HEK293 (cell line): ENCODE results near the gene DOK1.

ENCODE experiments used
- CTCF ChIA-PET: fragments of 350-600 bp; formaldehyde crosslinking; extraction: SDS; loops from one replicate; lab custom pipeline; 2021; ENCODE audit warnings: antibody characterized with exemption; lab: Yijun Ruan, JAX
- POLR2A ChIA-PET: fragments of 300-600 bp; formaldehyde crosslinking; extraction: SDS; loops from one replicate; lab custom pipeline; 2020; ENCODE audit warnings: antibody characterized with exemption, inconsistent platforms; lab: Yijun Ruan, JAX
- H3K27ac ChIP-seq: fragments of 200-500 bp; sonication (Bioruptor generic); 2 replicates; pipeline ENCODE4 v1.5.1; 2014; ENCODE audit warnings: low read depth, low read length, control low read depth, inconsistent platforms; ENCODE audit errors: extremely low read depth
- H3K36me3 ChIP-seq, 2 experiments: fragments of 200-500 bp in 1 of 2; sonication (Bioruptor generic) in 1 of 2; 1 replicate in 1 of 2; 2 replicates in 1 of 2; pipeline ENCODE4 v1.5.1; 2014 to 2017; ENCODE audit warnings: inconsistent platforms in 2 of 2, low read length in 2 of 2; ENCODE audit not compliant: control insufficient read depth in 2 of 2, insufficient read depth in 1 of 2
- H3K4me1 ChIP-seq: fragments of 200-500 bp; sonication (Bioruptor generic); 2 replicates; pipeline ENCODE4 v1.5.1; 2014; ENCODE audit warnings: mild to moderate bottlenecking, low read length, inconsistent platforms; ENCODE audit not compliant: control insufficient read depth, insufficient read depth
- H3K4me3 ChIP-seq: 2 replicates; pipeline ENCODE4 v1.5.1; 2011; ENCODE audit warnings: low read depth, mild to moderate bottlenecking, control low read depth, low read length, moderate library complexity
- H3K9me3 ChIP-seq: fragments of 200-500 bp; sonication (Bioruptor generic); 2 replicates; pipeline ENCODE4 v1.5.1; 2014; ENCODE audit warnings: low read depth, low read length, inconsistent platforms; ENCODE audit not compliant: control insufficient read depth, insufficient read depth
- GFI1B ChIP-seq: fragments of 450-650 bp; formaldehyde crosslinking; IDR thresholded peaks from 2 replicates; pipeline ENCODE4 v1.5.1; 2016; ENCODE audit warnings: missing biosample characterization, missing genetic modification characterization
- OVOL3 ChIP-seq: fragments of 450-650 bp; formaldehyde crosslinking; IDR thresholded peaks from 2 replicates; pipeline ENCODE4 v1.5.1; 2016; ENCODE audit warnings: missing biosample characterization, missing genetic modification characterization
- PRDM6 ChIP-seq: fragments of 450-650 bp; formaldehyde crosslinking; IDR thresholded peaks from 2 replicates; pipeline ENCODE4 v1.5.1; 2017; ENCODE audit warnings: missing biosample characterization, missing genetic modification characterization
- TRIM28 ChIP-seq: IDR thresholded peaks from 2 replicates; pipeline ENCODE4 v1.6.1; 2011; ENCODE audit warnings: low read length, control low read depth, borderline replicate concordance
- ZBTB21 ChIP-seq: fragments of 450-650 bp; formaldehyde crosslinking; IDR thresholded peaks from 2 replicates; pipeline ENCODE4 v1.5.1; 2017; ENCODE audit warnings: missing biosample characterization, missing genetic modification characterization
- ZBTB6 ChIP-seq: fragments of 450-650 bp; formaldehyde crosslinking; IDR thresholded peaks from 2 replicates; pipeline ENCODE4 v1.5.1; 2017; ENCODE audit warnings: missing biosample characterization, missing genetic modification characterization
- ZBTB7A ChIP-seq: fragments of 450-650 bp; formaldehyde crosslinking; IDR thresholded peaks from 2 replicates; pipeline ENCODE4 v1.5.1; 2016; ENCODE audit warnings: low read depth, missing biosample characterization, missing genetic modification characterization
- ZBTB8A ChIP-seq: fragments of 450-650 bp; formaldehyde crosslinking; IDR thresholded peaks from 2 replicates; pipeline ENCODE4 v1.5.1; 2016; ENCODE audit warnings: missing biosample characterization, missing genetic modification characterization
- ZFHX2 ChIP-seq: fragments of 450-650 bp; formaldehyde crosslinking; conservative IDR thresholded peaks from 2 replicates; pipeline ENCODE4 v1.5.1; 2016; ENCODE audit warnings: missing biosample characterization, missing genetic modification characterization
- ZNF112 ChIP-seq: fragments of 450-650 bp; formaldehyde crosslinking; IDR thresholded peaks from 2 replicates; pipeline ENCODE4 v1.5.0; 2017; ENCODE audit warnings: missing biosample characterization, missing genetic modification characterization
- ZNF133 ChIP-seq: fragments of 450-650 bp; formaldehyde crosslinking; IDR thresholded peaks from 2 replicates; pipeline ENCODE4 v1.5.1; 2016; ENCODE audit warnings: missing biosample characterization, missing genetic modification characterization
- ZNF239 ChIP-seq: fragments of 450-650 bp; formaldehyde crosslinking; IDR thresholded peaks from 2 replicates; pipeline ENCODE4 v1.5.1; 2016; ENCODE audit warnings: missing biosample characterization, missing genetic modification characterization
- ZNF366 ChIP-seq: fragments of 450-650 bp; formaldehyde crosslinking; conservative IDR thresholded peaks from 2 replicates; pipeline ENCODE4 v1.5.1; 2016; ENCODE audit warnings: missing biosample characterization, missing genetic modification characterization
- ZNF37A ChIP-seq: fragments of 450-650 bp; IDR thresholded peaks from 2 replicates; pipeline ENCODE4 v1.5.1; 2018; ENCODE audit warnings: missing biosample characterization, missing genetic modification characterization
- ZNF404 ChIP-seq: fragments of 450-650 bp; formaldehyde crosslinking; IDR thresholded peaks from 2 replicates; pipeline ENCODE4 v1.5.1; 2017; ENCODE audit warnings: missing biosample characterization, missing genetic modification characterization
- ZNF513 ChIP-seq: fragments of 450-650 bp; IDR thresholded peaks from 2 replicates; pipeline ENCODE4 v1.5.1; 2018; ENCODE audit warnings: missing biosample characterization, missing genetic modification characterization
- ZNF561 ChIP-seq: fragments of 450-650 bp; IDR thresholded peaks from 2 replicates; pipeline ENCODE4 v1.5.1; 2018; ENCODE audit warnings: missing biosample characterization, missing genetic modification characterization, borderline replicate concordance
- ZNF621 ChIP-seq: fragments of 450-650 bp; formaldehyde crosslinking; IDR thresholded peaks from 2 replicates; pipeline ENCODE4 v1.5.1; 2017; ENCODE audit warnings: missing biosample characterization, missing genetic modification characterization
- ZNF677 ChIP-seq: fragments of 450-650 bp; IDR thresholded peaks from 2 replicates; pipeline ENCODE4 v1.5.0; 2018; ENCODE audit warnings: missing biosample characterization, mild to moderate bottlenecking, missing genetic modification characterization, moderate library complexity
- ZNF701 ChIP-seq: fragments of 450-650 bp; formaldehyde crosslinking; IDR thresholded peaks from 2 replicates; pipeline ENCODE4 v1.5.1; 2016; ENCODE audit warnings: missing biosample characterization, missing genetic modification characterization
- ZNF791 ChIP-seq: fragments of 450-650 bp; formaldehyde crosslinking; IDR thresholded peaks from 2 replicates; pipeline ENCODE4 v1.5.1; 2016; ENCODE audit warnings: missing biosample characterization, missing genetic modification characterization
- ZNF792 ChIP-seq: fragments of 450-650 bp; formaldehyde crosslinking; IDR thresholded peaks from 2 replicates; pipeline ENCODE4 v1.5.1; 2016; ENCODE audit warnings: missing biosample characterization, missing genetic modification characterization

The DOK1 gene

GRCh38 chr2:74553892-74554819, at the start of gene DOK1, which contains the start of gene LOXL3 (continued):
- TF ChIP-seq ZNF513 (tag by site-specific recombination) (no peak), ZNF701 (no peak)

- Histone ChIP-seq H3K36me3 (peaks cover 4 to 20% of the 10 kb centered on the region in 2 experiments; a peak in 2 of 3 replicates), H3K4me1 (peaks cover 4% of the 10 kb centered on the region; the same call in 1 of the 2 replicates), H3K9me3 (no peaks in the 10 kb centered on the region), H3K4me3 (no peak overlapping the region), H3K27ac (no peak overlapping the region)
- no peak for TF ChIP-seq ZNF677 (tag by site-specific recombination)
- no peak for TF ChIP-seq OVOL3 (tag by site-specific recombination)
- no peak for TF ChIP-seq ZBTB7A (tag by site-specific recombination)
- no peak for TF ChIP-seq ZNF561 (tag by site-specific recombination)
- TF ChIP-seq ZNF239 (tag by site-specific recombination), result no peak
- TF ChIP-seq ZNF37A (tag by site-specific recombination), result no peak
- no peak for TF ChIP-seq ZNF792 (tag by site-specific recombination)
- no peak for TF ChIP-seq ZBTB6 (tag by site-specific recombination)
- no peak for TF ChIP-seq ZFHX2 (tag by site-specific recombination)
- no peak for TF ChIP-seq ZBTB21 (tag by site-specific recombination)
- no peak for TF ChIP-seq ZNF133 (tag by site-specific recombination)
- no peak for TF ChIP-seq PRDM6
- no peak for TF ChIP-seq ZNF621
- TF ChIP-seq ZNF366 (tag by site-specific recombination), result no peak
- TF ChIP-seq ZNF791 (tag by site-specific recombination), result no peak
- no peak for TF ChIP-seq GFI1B (tag by site-specific recombination)
- no peak for TF ChIP-seq ZNF112 (tag by site-specific recombination)
- TF ChIP-seq ZNF404 (tag by site-specific recombination), result no peak
- TF ChIP-seq ZBTB8A (tag by site-specific recombination), result no peak
- TF ChIP-seq TRIM28, result no peak
- ChIA-PET POLR2A (interaction anchor here (3.1 to 3.3 kb wide), 2 partner anchors 21 to 24 kb away, joined by 12 to 18 read pairs; partner anchors contain the start of genes AUP1, DQX1 and HTRA2), CTCF (interaction anchor here (0.8 to 2.8 kb wide), 5 partner anchors 12 to 82 kb away, joined by 3 to 13 read pairs (median 4); partner anchors contain the start of genes CCDC142, DQX1 and TTC31)
Measured at GRCh38 chr2:74505448-74506246, 48.9 kb upstream of the DOK1 start.
